OCI-LY3 (cell line): ENCODE results near the gene EYA2.

Experiments used
- H2AFZ ChIP-seq: fragments of 200-600, 300-600 bp; shearing (Covaris generic); 2 replicates; pipeline ENCODE4 v1.6.0; 2014; ENCODE audit warnings: antibody characterized with exemption, low read depth, low read length
- H3K27ac ChIP-seq: fragments of 200-600, 300-600 bp; sonication (generic); 2 replicates; pipeline ENCODE4 v1.5.1; 2014; ENCODE audit warnings: mild to moderate bottlenecking, low read length, moderate library complexity, mixed read lengths
- H3K27me3 ChIP-seq: fragments of 200-600, 300-600 bp; sonication (generic); 2 replicates; pipeline ENCODE4 v1.6.1; 2014; ENCODE audit warnings: low read depth, low read length, mixed read lengths
- H3K36me3 ChIP-seq: fragments of 200-600, 300-600 bp; sonication (generic); replicated peaks from 2 replicates; pipeline ENCODE3; 2014; ENCODE audit warnings: low read depth, low read length, mixed read lengths
- H3K4me1 ChIP-seq: fragments of 300-600, 200-600 bp; sonication (generic); 2 replicates; pipeline ENCODE4 v1.6.1; 2014; ENCODE audit warnings: low read length, mixed read lengths
- H3K4me2 ChIP-seq: fragments of 200-600, 300-600 bp; sonication (generic); 2 replicates; pipeline ENCODE4 v1.6.1; 2014; ENCODE audit warnings: low read length, mixed read lengths
- H3K4me3 ChIP-seq: fragments of 300-600, 200-600 bp; sonication (generic); 2 replicates; pipeline ENCODE4 v1.5.1; 2014; ENCODE audit warnings: antibody characterized with exemption, mild to moderate bottlenecking, low read length, moderate library complexity
- H3K79me2 ChIP-seq: fragments of 300-600, 200-600 bp; shearing (Covaris generic); 2 replicates; pipeline ENCODE4 v1.6.1; 2014; ENCODE audit warnings: mild to moderate bottlenecking, low read length, mixed read lengths
- H3K9ac ChIP-seq: fragments of 300-600, 200-600 bp; shearing (Covaris generic); 2 replicates; pipeline ENCODE4 v1.6.0; 2014; ENCODE audit warnings: mild to moderate bottlenecking, low read length, moderate library complexity
- H3K9me3 ChIP-seq: fragments of 200-600, 300-600 bp; shearing (Covaris generic); 2 replicates; pipeline ENCODE4 v1.6.1; 2014; ENCODE audit warnings: low read length, mixed read lengths; ENCODE audit not compliant: insufficient read depth
- H4K20me1 ChIP-seq: fragments of 200-600, 300-600 bp; sonication (generic); 2 replicates; pipeline ENCODE4 v1.6.1; 2016; ENCODE audit warnings: low read length, mixed read lengths; ENCODE audit not compliant: insufficient read depth
- CTCF ChIP-seq: fragments of 200-600, 300-600 bp; sonication (generic); IDR thresholded peaks from 2 replicates; pipeline ENCODE4 v1.5.1; 2014; ENCODE audit warnings: antibody characterized with exemption, low read length, low read depth
- EZH2phosphoT487 ChIP-seq: fragments of 200-600 bp; shearing (Covaris generic); IDR thresholded peaks from 2 replicates; pipeline ENCODE4 v1.6.1; 2018; ENCODE audit warnings: antibody characterized with exemption, mixed run types, low read depth

Gene EYA2

GRCh38 chr20:47111576-47111975, 216.9 kb downstream of the EYA2 start:
- Histone ChIP-seq H3K4me1 (no peaks in the 10 kb centered on the region), H3K36me3 (no peaks in the 10 kb centered on the region), H3K27ac (no peak overlapping the region), H3K9me3 (peaks cover 11% of the 10 kb centered on the region; the same call in 1 of the 2 replicates), H4K20me1 (no peaks in the 10 kb centered on the region), H3K4me2 (no peak overlapping the region), H2AFZ (no peak overlapping the region), H3K9ac (no peak overlapping the region), H3K79me2 (no peaks in the 10 kb centered on the region), H3K4me3 (no peak overlapping the region), H3K27me3 (no peaks in the 10 kb centered on the region; the same call in 1 of the 2 replicates)
- TF ChIP-seq CTCF (no peak), EZH2phosphoT487 (no peak)

GRCh38 chr20:47113362-47114109, 218.9 kb downstream of the EYA2 start:
- Histone ChIP-seq H3K4me1 (no peaks in the 10 kb centered on the region), H3K9me3 (peaks cover 11% of the 10 kb centered on the region; the same call in 1 of the 2 replicates), H4K20me1 (no peaks in the 10 kb centered on the region), H3K4me2 (no peak overlapping the region), H3K79me2 (no peaks in the 10 kb centered on the region), H3K9ac (no peak overlapping the region), H3K27ac (no peak overlapping the region), H3K36me3 (no peaks in the 10 kb centered on the region), H2AFZ (no peak overlapping the region), H3K4me3 (no peak overlapping the region), H3K27me3 (peaks cover 7% of the 10 kb centered on the region)
- no peak for TF ChIP-seq CTCF

GRCh38 chr20:47115694-47116093, 221.1 kb downstream of the EYA2 start:
- no peak overlapping the region for H3K9ac ChIP-seq
- no peak for TF ChIP-seq CTCF
- no peak for TF ChIP-seq EZH2phosphoT487
- no peaks in the 10 kb centered on the region for H3K79me2 ChIP-seq
- H2AFZ ChIP-seq = no peak overlapping the region
- no peak overlapping the region for H3K27ac ChIP-seq
- no peaks in the 10 kb centered on the region for H3K4me1 ChIP-seq
- no peaks in the 10 kb centered on the region for H3K36me3 ChIP-seq
- no peaks in the 10 kb centered on the region for H4K20me1 ChIP-seq
- peaks cover 19% of the 10 kb centered on the region for H3K27me3 ChIP-seq
- no peak overlapping the region for H3K4me3 ChIP-seq
- no peak overlapping the region for H3K4me2 ChIP-seq
- peaks cover 7% of the 10 kb centered on the region; the same call in 1 of the 2 replicates for H3K9me3 ChIP-seq

- no peak overlapping the region for H3K4me2 ChIP-seq
- H3K9ac ChIP-seq = no peak overlapping the region
- H3K4me3 ChIP-seq = no peak overlapping the region
- no peaks in the 10 kb centered on the region for H3K9me3 ChIP-seq
- H3K79me2 ChIP-seq = no peaks in the 10 kb centered on the region
- H4K20me1 ChIP-seq = no peaks in the 10 kb centered on the region
- TF ChIP-seq CTCF = no peak
- no peak for TF ChIP-seq EZH2phosphoT487
- peaks cover 19% of the 10 kb centered on the region for H3K27me3 ChIP-seq
- no peak overlapping the region for H3K27ac ChIP-seq
- no peaks in the 10 kb centered on the region for H3K36me3 ChIP-seq
- no peaks in the 10 kb centered on the region for H3K4me1 ChIP-seq
- H2AFZ ChIP-seq = no peak overlapping the region
Measured at GRCh38 chr20:47117371-47117770, 222.7 kb downstream of the EYA2 start.
